HCT116 (cell line): ENCODE measurements around the gene DHRS2.

ENCODE experiments used
- POLR2A ChIP-seq: IDR thresholded peaks from 2 replicates; pipeline ENCODE4 v1.7.0; 2011; ENCODE audit warnings: borderline replicate concordance; ENCODE audit not compliant: insufficient read depth, insufficient read length; ENCODE audit errors: extremely low read depth
- SRF ChIP-seq: IDR thresholded peaks from 2 replicates; pipeline ENCODE4 v1.6.1; 2012; ENCODE audit warnings: low read depth
- TF ChIP-seq, protein P1 (sequence below): IDR thresholded peaks from 2 replicates; pipeline ENCODE4 v1.6.1; 2012
- TF ChIP-seq, protein P2 (sequence below), 3 experiments: fragments of 200-600 bp in 1 of 3; sonication (generic) in 1 of 3; IDR thresholded peaks in 2 of 3; conservative IDR thresholded peaks in 1 of 3; 2 replicates each; pipeline ENCODE4 v1.5.1; 2012 to 2017; ENCODE audit warnings: low read depth in 2 of 3, low read length in 2 of 3, antibody characterized with exemption in 1 of 3, borderline replicate concordance in 1 of 3, control low read depth in 1 of 3, mild to moderate bottlenecking in 1 of 3, mixed read lengths in 1 of 3, mixed run types in 1 of 3, moderate library complexity in 1 of 3; ENCODE audit not compliant: insufficient read depth in 1 of 3

DNA sequence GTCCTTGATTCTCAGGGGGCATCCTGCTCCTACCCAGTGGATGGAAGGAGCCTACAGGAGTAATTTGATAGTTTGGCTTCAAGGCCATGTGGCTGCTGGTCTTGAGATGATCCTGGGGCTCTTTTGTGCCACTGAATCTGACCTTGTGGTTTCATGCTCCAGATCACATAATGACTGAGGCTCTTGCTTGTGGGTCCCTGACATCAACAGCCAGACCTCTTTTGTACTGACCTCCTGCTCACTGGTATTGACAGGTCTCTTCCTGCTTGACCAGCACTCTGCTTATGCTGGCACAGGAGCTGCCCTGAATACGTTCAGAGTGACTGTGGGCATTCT lies 34.4 kb upstream of the DHRS2 start:
- TF ChIP-seq POLR2A (no peak), SRF (no peak)
- TF ChIP-seq, protein P1, sequence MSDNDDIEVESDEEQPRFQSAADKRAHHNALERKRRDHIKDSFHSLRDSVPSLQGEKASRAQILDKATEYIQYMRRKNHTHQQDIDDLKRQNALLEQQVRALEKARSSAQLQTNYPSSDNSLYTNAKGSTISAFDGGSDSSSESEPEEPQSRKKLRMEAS, result no peak
- TF ChIP-seq, protein P2, sequence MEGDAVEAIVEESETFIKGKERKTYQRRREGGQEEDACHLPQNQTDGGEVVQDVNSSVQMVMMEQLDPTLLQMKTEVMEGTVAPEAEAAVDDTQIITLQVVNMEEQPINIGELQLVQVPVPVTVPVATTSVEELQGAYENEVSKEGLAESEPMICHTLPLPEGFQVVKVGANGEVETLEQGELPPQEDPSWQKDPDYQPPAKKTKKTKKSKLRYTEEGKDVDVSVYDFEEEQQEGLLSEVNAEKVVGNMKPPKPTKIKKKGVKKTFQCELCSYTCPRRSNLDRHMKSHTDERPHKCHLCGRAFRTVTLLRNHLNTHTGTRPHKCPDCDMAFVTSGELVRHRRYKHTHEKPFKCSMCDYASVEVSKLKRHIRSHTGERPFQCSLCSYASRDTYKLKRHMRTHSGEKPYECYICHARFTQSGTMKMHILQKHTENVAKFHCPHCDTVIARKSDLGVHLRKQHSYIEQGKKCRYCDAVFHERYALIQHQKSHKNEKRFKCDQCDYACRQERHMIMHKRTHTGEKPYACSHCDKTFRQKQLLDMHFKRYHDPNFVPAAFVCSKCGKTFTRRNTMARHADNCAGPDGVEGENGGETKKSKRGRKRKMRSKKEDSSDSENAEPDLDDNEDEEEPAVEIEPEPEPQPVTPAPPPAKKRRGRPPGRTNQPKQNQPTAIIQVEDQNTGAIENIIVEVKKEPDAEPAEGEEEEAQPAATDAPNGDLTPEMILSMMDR (IDR thresholded peaks at IDR 0.05 in 2 of 3, conservative IDR thresholded peaks at IDR 0.05 in 1 of 3; ENCODE audit: borderline replicate concordance in 1 of 3, insufficient read depth in 1 of 3, low read depth in 2 of 3, low read length in 2 of 3), result no peak
